Testis (tissue), 3 donors: Measurements from ENCODE around the gene IST1. TPM values are rescaled to one million over a fixed set of nuclear protein-coding genes. Genes with fewer than 3 reads are reported as not detected.

Source experiments
- DNase-seq: peaks from one replicate; pipeline ENCODE4 v3.0.0-alpha.2; 2019
- H3K27ac ChIP-seq, 2 donors: fragments of 200-600 bp; sonication (generic); one replicate each; pipeline ENCODE4 v1.5.1; 2019
- H3K27me3 ChIP-seq: fragments of 200-600 bp; sonication (generic); one replicate; pipeline ENCODE4 v1.5.1; 2019
- H3K36me3 ChIP-seq: fragments of 200-600 bp; sonication (generic); one replicate; pipeline ENCODE4 v1.5.1; 2017; ENCODE audit warnings: low read depth; ENCODE audit errors: missing control alignments
- H3K4me1 ChIP-seq: fragments of 200-600 bp; sonication (generic); one replicate; pipeline ENCODE4 v1.5.1; 2019
- H3K4me3 ChIP-seq, 2 donors: fragments of 200-600 bp; sonication (generic); one replicate each; pipeline ENCODE4 v1.5.1; 2017 to 2019
- H3K9me3 ChIP-seq: fragments of 200-600 bp; sonication (generic); one replicate; pipeline ENCODE4 v1.5.1; 2017
- CTCF ChIP-seq, 3 experiments: fragments of 450-650 bp in 2 of 3; fragments of 200-600 bp in 1 of 3; sonication (generic) in 1 of 3; IDR thresholded peaks; one replicate each; pipeline ENCODE4 v1.5.1; 2016 to 2019; ENCODE audit warnings: antibody characterized with exemption in 3 of 3, mild to moderate bottlenecking in 2 of 3, moderate library complexity in 1 of 3
- POLR2A ChIP-seq: fragments of 450-650 bp; IDR thresholded peaks from one replicate; pipeline ENCODE4 v1.6.1; 2017; ENCODE audit warnings: antibody characterized with exemption, mild to moderate bottlenecking, moderate library complexity
- WGBS, 2 donors: methylation state at CpG; one replicate each; pipeline ENCODE4 v1.1.5; 2018; 5-methylcytosine and 5-hydroxymethylcytosine counted together
- intact Hi-C: fragments of 100-400 bp; cut with DNase I; formaldehyde crosslinking; loops from one replicate; pipeline ENCODE4 v1.15.1; 2023; ENCODE audit warnings: low total_unique reads
- polyA plus RNA-seq: library from polyadenylated mRNA; stranded (reverse); fragments of 350-450 nt; fragmentation: Illumina TruSeq; extraction: RNeasy Lipid Tissue Mini Kit (QIAGEN cat#74804); gene quantifications from one replicate; pipeline ENCODE4 v1.2.3, GENCODE V29; 2014; ENCODE audit warnings: low read depth, low replicate concordance; ENCODE audit not compliant: insufficient read depth
- total RNA-seq, 2 donors: library from RNA; depleted of rRNA; stranded (reverse); fragments of >200 nt; gene quantifications; one replicate each; pipeline ENCODE4 v1.2.3, GENCODE V29; 2016

Gene IST1
- total and polyA plus RNA-seq, 3 donors from 2014 or later = 236 to 306 (median 301) TPM

- H3K27me3 ChIP-seq = no peaks in the 10 kb centered on the region
- H3K4me3 ChIP-seq = no peak overlapping the region
- intact Hi-C loops = no loop called here
- H3K9me3 ChIP-seq = no peaks in the 10 kb centered on the region
- TF ChIP-seq POLR2A (no peak), CTCF (IDR thresholded peaks at IDR 0.05) (no peak)
- 91 to 93% methylated on average over 4 of the region's 4 CpGs for WGBS, 2 donors
- DNase-seq = no peak
- peaks cover 3% of the 10 kb centered on the region for H3K4me1 ChIP-seq
- H3K27ac ChIP-seq = no peak overlapping the region
- no peaks in the 10 kb centered on the region for H3K36me3 ChIP-seq
These were observed 40.9 kb upstream of the IST1 start for GRCh38 chr16:71854369-71854948.

GRCh38 chr16:71855937-71856662 is 39.2 kb upstream of the IST1 start:
- Histone ChIP-seq H3K27ac (no peak overlapping the region), H3K4me1 (peaks cover 3% of the 10 kb centered on the region), H3K4me3 (no peak overlapping the region), H3K27me3 (no peaks in the 10 kb centered on the region), H3K9me3 (no peaks in the 10 kb centered on the region), H3K36me3 (no peaks in the 10 kb centered on the region)
- TF ChIP-seq CTCF (IDR thresholded peaks at IDR 0.05) (no peak), POLR2A (no peak)
- no peak for DNase-seq
- intact Hi-C loops = no loop called here
- 81 to 82% methylated on average over 5 of the region's 5 CpGs for WGBS, 2 donors

GRCh38 chr16:71859762-71860521 is 35.4 kb upstream of the IST1 start:
- H3K9me3 ChIP-seq = no peaks in the 10 kb centered on the region
- H3K4me3 ChIP-seq = no peak overlapping the region
- peak overlapping the region in 1 of 2 donors; percentile 9 for H3K27ac ChIP-seq
- TF ChIP-seq CTCF (IDR thresholded peaks at IDR 0.05) = no peak
- no peak for TF ChIP-seq POLR2A
- DNase-seq = no peak
- 96 to 98% methylated on average over 30 to 32 of the region's 32 CpGs for WGBS, 2 donors
- H3K4me1 ChIP-seq = peaks cover 3% of the 10 kb centered on the region
- no peaks in the 10 kb centered on the region for H3K36me3 ChIP-seq
- H3K27me3 ChIP-seq = no peaks in the 10 kb centered on the region
- intact Hi-C loops = no loop called here

DNA sequence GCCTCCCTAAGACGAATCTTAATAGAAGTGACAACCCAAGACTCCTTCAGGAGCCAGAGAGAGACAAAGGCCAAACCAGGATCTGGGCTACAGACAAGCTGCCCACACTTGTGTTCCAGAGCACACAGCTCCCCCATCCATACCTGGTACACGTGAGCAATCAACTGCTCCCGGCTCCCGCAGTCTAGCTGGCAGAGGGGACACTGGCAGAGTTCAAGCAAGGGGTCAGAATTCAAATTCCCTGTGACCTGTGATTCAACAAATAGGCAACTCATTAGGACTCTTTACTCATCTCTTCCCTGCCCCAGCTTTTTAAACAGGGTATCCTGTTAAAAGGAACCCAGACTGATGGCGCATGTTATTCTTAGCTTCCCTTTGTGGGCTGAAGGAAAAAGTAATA is 31.3 kb upstream of the IST1 start:
- no peak overlapping the region for H3K27ac ChIP-seq
- WGBS, 2 donors = 94 to 95% methylated on average over 5 of the region's 5 CpGs
- H3K4me3 ChIP-seq = no peak overlapping the region
- TF ChIP-seq CTCF (IDR thresholded peaks at IDR 0.05) (no peak), POLR2A (no peak)
- no peaks in the 10 kb centered on the region for H3K9me3 ChIP-seq
- no peaks in the 10 kb centered on the region for H3K27me3 ChIP-seq
- intact Hi-C loops = no loop called here
- no peak for DNase-seq
- no peaks in the 10 kb centered on the region for H3K36me3 ChIP-seq
- H3K4me1 ChIP-seq = peaks cover under 1% of the 10 kb centered on the region
